Panc1 (cell line): ENCODE measurements around the gene ABHD15.

Experiments used
- CTCF ChIP-seq: fragments of 450-650 bp; IDR thresholded peaks from 2 replicates; pipeline ENCODE4 v1.5.1; 2017; ENCODE audit warnings: mild to moderate bottlenecking
- POLR2AphosphoS5 ChIP-seq: IDR thresholded peaks from 2 replicates; pipeline ENCODE4 v1.6.1; 2012; ENCODE audit warnings: mild to moderate bottlenecking, low read depth, low read length, moderate library complexity
- SIN3A ChIP-seq: IDR thresholded peaks from 2 replicates; pipeline ENCODE4 v1.6.1; 2012; ENCODE audit warnings: low read depth, mild to moderate bottlenecking, low read length, moderate library complexity, borderline replicate concordance; ENCODE audit not compliant: insufficient read depth
- TCF7L2 ChIP-seq: IDR thresholded peaks from 2 replicates; pipeline ENCODE4 v1.6.1; 2011; ENCODE audit warnings: mild to moderate bottlenecking, low read depth, low read length, inconsistent platforms
- TF ChIP-seq, protein P1 (sequence below), 2 experiments: IDR thresholded peaks; 2 replicates each; pipeline ENCODE4 v1.6.1; 2011 to 2012; ENCODE audit warnings: low read depth in 2 of 2, control low read depth in 1 of 2, low read length in 1 of 2, mild to moderate bottlenecking in 1 of 2, moderate library complexity in 1 of 2; ENCODE audit not compliant: insufficient read depth in 1 of 2

DNA sequence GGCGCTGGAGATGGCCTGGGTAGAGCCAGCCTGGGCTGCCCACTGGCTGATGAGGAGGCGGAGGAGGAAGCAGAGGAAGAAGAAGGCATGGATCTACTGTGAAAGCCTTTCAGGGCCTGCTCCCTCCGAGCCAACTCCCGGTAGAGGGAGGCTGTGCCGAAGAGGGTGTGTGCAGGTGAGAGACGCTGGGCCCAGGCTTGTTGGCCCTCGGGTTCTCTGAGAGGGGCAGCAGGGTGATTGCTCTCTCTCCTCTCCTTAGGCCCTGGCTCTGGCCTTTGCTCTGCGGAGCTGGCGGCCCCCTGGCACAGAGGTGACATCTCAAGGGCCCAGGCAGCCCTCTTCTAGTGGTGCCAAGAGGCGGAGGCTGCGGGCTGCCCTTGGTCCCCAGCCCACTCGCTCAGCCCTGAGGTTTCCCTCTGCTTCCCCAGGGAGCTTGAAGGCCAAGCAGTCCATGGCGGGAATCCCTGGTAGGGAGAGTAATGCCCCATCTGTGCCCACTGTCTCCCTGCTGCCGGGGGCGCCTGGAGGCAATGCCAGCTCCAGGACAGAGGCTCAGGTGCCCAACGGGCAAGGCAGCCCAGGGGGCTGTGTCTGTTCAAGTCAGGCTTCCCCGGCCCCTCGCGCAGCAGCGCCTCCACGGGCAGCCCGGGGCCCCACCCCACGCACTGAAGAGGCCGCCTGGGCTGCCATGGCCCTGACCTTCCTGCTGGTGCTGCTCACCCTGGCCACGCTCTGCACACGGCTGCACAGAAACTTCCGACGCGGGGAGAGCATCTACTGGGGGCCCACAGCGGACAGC, 5.2 kb upstream of the ABHD15 start:
- TF ChIP-seq CTCF (no peak), POLR2AphosphoS5 (no peak), TCF7L2 (no peak), SIN3A (no peak)
- TF ChIP-seq, protein P1, sequence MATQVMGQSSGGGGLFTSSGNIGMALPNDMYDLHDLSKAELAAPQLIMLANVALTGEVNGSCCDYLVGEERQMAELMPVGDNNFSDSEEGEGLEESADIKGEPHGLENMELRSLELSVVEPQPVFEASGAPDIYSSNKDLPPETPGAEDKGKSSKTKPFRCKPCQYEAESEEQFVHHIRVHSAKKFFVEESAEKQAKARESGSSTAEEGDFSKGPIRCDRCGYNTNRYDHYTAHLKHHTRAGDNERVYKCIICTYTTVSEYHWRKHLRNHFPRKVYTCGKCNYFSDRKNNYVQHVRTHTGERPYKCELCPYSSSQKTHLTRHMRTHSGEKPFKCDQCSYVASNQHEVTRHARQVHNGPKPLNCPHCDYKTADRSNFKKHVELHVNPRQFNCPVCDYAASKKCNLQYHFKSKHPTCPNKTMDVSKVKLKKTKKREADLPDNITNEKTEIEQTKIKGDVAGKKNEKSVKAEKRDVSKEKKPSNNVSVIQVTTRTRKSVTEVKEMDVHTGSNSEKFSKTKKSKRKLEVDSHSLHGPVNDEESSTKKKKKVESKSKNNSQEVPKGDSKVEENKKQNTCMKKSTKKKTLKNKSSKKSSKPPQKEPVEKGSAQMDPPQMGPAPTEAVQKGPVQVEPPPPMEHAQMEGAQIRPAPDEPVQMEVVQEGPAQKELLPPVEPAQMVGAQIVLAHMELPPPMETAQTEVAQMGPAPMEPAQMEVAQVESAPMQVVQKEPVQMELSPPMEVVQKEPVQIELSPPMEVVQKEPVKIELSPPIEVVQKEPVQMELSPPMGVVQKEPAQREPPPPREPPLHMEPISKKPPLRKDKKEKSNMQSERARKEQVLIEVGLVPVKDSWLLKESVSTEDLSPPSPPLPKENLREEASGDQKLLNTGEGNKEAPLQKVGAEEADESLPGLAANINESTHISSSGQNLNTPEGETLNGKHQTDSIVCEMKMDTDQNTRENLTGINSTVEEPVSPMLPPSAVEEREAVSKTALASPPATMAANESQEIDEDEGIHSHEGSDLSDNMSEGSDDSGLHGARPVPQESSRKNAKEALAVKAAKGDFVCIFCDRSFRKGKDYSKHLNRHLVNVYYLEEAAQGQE (IDR thresholded peaks at IDR 0.05; ENCODE audit: insufficient read depth in 1 of 2, low read depth in 2 of 2, low read length in 1 of 2): no peak
